Fibroblast of lung (primary cell): ENCODE data around the gene TAF12.

Experiments used
- EZH2 ChIP-seq: IDR thresholded peaks from 2 replicates; pipeline ENCODE4 v1.5.1; 2012; ENCODE audit warnings: low read length, control low read depth, mild to moderate bottlenecking; ENCODE audit errors: missing control alignments
- TF ChIP-seq, protein P1 (sequence below), 2 donors: IDR thresholded peaks in 1 of 2; conservative IDR thresholded peaks in 1 of 2; 1 replicate in 1 of 2; 2 replicates in 1 of 2; pipeline ENCODE4 v1.5.1; 2011 to 2012; ENCODE audit warnings: low read length in 2 of 2, control low read depth in 1 of 2, inconsistent platforms in 1 of 2, low read depth in 1 of 2, mild to moderate bottlenecking in 1 of 2

DNA sequence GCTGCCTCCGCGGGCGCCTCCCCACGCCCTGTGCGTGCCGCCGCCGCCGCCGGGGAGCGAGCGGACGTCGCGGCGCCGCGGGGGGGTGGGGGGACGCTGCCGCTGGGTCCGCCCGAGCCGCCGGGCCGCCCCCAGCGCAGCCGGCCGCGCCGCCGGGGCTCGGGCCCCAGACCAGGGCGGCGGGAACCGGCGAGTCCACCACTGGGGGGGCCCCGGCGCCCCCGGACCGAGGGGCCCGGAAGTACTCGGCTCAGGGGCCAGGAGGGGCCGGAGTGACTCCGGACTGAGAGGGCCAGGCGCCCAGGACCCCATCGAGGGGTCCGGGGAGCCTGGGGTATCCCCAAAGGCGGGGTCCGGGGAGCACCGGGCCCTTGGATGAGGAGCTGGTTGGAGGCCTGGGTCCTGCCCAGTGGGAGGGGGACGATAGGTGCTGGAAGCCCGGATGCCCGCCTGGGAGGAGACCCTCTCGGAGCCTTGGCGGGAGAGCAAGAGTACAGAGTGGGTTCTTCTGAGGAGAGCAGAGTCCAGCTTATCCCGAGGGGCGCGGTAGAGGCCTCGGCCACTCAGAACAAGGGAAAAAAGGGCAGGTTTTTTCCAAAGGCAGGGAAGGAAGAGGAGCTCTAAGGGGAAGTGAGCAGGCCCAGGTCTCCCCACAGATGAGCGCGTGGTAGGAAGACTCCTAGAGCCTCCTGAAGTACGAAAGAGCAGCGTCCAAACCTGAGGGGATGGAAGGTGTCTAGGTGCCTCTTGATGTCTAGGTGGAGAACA lies 26.3 kb upstream of the TAF12 start:
- TF ChIP-seq, protein P1, sequence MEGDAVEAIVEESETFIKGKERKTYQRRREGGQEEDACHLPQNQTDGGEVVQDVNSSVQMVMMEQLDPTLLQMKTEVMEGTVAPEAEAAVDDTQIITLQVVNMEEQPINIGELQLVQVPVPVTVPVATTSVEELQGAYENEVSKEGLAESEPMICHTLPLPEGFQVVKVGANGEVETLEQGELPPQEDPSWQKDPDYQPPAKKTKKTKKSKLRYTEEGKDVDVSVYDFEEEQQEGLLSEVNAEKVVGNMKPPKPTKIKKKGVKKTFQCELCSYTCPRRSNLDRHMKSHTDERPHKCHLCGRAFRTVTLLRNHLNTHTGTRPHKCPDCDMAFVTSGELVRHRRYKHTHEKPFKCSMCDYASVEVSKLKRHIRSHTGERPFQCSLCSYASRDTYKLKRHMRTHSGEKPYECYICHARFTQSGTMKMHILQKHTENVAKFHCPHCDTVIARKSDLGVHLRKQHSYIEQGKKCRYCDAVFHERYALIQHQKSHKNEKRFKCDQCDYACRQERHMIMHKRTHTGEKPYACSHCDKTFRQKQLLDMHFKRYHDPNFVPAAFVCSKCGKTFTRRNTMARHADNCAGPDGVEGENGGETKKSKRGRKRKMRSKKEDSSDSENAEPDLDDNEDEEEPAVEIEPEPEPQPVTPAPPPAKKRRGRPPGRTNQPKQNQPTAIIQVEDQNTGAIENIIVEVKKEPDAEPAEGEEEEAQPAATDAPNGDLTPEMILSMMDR (conservative IDR thresholded peaks at IDR 0.05 in 1 of 2, IDR thresholded peaks at IDR 0.05 in 1 of 2; ENCODE audit: low read depth in 1 of 2, low read length in 2 of 2): no peak
- no peak for TF ChIP-seq EZH2
